ENCODE data around the gene LILRA1. TPM values are rescaled to one million over a fixed set of nuclear protein-coding genes. Genes with fewer than 3 reads are reported as not detected.
A peak's percentile ranks its signal among the peaks of the same experiment; 100 is the strongest.
"Not testable (repeated sequence)": the region's sequence is repeated elsewhere in the genome, so short reads cannot be mapped to it uniquely, and the experiment has no call there.

LILRA1 gene
- total RNA-seq, 4 donors from 2014 or later = 0.23 TPM; not detected in 3

DNA sequence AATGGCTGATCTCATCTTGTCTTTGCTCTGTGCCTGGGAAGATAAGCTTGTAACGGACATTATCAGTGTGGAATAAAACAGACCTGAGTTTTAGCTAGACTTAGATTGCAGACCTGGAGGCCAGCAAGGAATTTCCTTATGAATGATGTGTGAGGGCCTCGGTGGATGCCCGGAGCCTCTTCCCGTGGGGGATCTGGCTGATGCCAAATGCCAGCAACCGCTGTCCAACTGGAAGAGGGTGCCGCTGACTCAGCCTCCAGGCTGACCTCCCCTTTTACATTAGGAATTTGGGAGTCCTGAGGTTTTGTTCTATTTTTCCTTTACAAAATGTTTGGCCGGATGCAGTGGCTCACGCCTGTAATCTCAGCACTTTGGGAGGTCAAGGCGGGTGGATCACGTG, 39.4 kb upstream of the LILRA1 start:
- intact Hi-C loops (cut with DNase I; ENCODE audit: low total_unique reads) = no loop called here
- DNase-seq (ENCODE audit: low spot score in 2 of 2) = peak in 1 of 2 donors; percentile 42
- TF ChIP-seq POLR2A (IDR thresholded peaks at IDR 0.05) = no peak
- TF ChIP-seq, protein P1, sequence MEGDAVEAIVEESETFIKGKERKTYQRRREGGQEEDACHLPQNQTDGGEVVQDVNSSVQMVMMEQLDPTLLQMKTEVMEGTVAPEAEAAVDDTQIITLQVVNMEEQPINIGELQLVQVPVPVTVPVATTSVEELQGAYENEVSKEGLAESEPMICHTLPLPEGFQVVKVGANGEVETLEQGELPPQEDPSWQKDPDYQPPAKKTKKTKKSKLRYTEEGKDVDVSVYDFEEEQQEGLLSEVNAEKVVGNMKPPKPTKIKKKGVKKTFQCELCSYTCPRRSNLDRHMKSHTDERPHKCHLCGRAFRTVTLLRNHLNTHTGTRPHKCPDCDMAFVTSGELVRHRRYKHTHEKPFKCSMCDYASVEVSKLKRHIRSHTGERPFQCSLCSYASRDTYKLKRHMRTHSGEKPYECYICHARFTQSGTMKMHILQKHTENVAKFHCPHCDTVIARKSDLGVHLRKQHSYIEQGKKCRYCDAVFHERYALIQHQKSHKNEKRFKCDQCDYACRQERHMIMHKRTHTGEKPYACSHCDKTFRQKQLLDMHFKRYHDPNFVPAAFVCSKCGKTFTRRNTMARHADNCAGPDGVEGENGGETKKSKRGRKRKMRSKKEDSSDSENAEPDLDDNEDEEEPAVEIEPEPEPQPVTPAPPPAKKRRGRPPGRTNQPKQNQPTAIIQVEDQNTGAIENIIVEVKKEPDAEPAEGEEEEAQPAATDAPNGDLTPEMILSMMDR (IDR thresholded peaks at IDR 0.05) = no peak
- H3K4me3 ChIP-seq (ENCODE audit: low read depth, poor library complexity, severe bottlenecking) = no peak overlapping the region
- WGBS, 2 donors = 86% methylated on average over 10 of the region's 10 CpGs

DNA sequence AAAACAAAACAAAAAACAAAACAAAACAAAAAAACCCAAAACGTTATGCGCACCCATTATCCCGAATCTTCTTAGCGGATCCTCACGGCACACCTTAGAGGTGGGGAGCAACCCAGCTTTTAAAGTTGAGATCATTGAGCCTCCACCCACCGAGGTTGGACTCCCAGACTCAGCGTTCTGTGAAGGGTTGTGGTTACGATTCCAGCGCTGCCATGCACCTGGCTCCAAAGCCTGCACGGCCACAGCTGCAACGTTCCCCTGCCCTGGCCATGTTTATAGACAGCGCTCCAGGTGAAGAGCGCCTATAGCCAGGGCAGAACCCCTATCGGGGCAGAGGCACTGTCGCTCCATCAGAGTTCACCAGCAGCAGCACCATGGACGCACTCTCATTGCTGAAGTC, 38.5 kb upstream of the LILRA1 start:
- 89 to 91% methylated on average over 15 to 16 of the region's 16 CpGs for WGBS, 2 donors
- H3K4me3 ChIP-seq (ENCODE audit: low read depth, poor library complexity, severe bottlenecking) = no peak overlapping the region
- DNase-seq (ENCODE audit: low spot score in 2 of 2) = peak in 1 of 2 donors; percentile 65
- TF ChIP-seq, protein P1 (IDR thresholded peaks at IDR 0.05) = no peak
- TF ChIP-seq POLR2A (IDR thresholded peaks at IDR 0.05) = no peak
- intact Hi-C loops (cut with DNase I; ENCODE audit: low total_unique reads) = no loop called here

DNA sequence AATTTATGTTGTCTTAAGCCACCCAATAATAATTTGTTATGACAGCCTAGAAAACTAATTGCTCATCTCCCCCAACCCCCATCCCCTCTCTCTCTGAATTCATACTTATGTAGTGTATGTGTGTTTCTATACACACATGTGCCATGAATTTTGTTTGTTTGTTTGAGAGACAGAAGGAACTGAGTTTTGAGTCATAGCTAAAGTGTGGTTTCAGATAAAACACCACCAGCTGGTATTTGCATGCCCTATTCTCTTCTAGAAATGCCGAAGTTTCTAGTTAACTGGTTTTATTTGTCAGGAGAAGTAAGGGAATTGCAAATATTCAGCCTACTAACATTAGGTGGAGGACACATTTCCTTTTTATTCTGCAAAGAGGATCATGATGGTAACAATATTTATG, 37.2 kb upstream of the LILRA1 start:
- WGBS, 2 donors = 71 to 83% methylated on average over 1 of the region's 1 CpG

DNA sequence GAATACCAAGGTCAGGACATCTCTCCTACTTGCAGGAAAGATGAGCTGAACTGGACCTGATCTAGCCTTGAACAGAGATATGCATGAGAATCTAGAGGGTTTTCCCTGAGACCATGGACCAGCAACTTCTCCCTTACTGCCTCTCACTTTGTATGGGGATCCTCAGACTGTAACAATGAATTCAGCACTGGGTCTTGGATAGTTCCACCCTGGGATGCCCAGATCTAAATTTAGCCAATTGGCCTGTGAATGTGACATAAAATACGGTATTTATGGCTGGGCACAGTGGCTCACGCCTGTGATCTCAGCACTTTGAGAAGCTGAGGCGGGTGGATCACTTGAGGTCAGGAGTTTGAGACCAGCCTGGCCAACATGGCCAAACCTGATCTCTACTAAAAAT, 35.1 kb upstream of the LILRA1 start:
- intact Hi-C loops (cut with DNase I; ENCODE audit: low total_unique reads) = no loop called here
- TF ChIP-seq, protein P1 (IDR thresholded peaks at IDR 0.05) = no peak
- no peak for TF ChIP-seq POLR2A (IDR thresholded peaks at IDR 0.05)
- no peak overlapping the region for H3K4me3 ChIP-seq (ENCODE audit: low read depth, poor library complexity, severe bottlenecking)
- 51 to 54% methylated on average over 3 of the region's 3 CpGs for WGBS, 2 donors
- DNase-seq (ENCODE audit: low spot score in 2 of 2) = no peak

More for the DNA sequence above, 37.2 kb upstream of the LILRA1 start:
- DNase-seq (ENCODE audit: low spot score in 2 of 2) = no peak
- no peak for TF ChIP-seq POLR2A (IDR thresholded peaks at IDR 0.05)
- TF ChIP-seq, protein P1 (IDR thresholded peaks at IDR 0.05) = no peak
- H3K4me3 ChIP-seq (ENCODE audit: low read depth, poor library complexity, severe bottlenecking) = no peak overlapping the region
- intact Hi-C loops (cut with DNase I; ENCODE audit: low total_unique reads) = no loop called here

DNA sequence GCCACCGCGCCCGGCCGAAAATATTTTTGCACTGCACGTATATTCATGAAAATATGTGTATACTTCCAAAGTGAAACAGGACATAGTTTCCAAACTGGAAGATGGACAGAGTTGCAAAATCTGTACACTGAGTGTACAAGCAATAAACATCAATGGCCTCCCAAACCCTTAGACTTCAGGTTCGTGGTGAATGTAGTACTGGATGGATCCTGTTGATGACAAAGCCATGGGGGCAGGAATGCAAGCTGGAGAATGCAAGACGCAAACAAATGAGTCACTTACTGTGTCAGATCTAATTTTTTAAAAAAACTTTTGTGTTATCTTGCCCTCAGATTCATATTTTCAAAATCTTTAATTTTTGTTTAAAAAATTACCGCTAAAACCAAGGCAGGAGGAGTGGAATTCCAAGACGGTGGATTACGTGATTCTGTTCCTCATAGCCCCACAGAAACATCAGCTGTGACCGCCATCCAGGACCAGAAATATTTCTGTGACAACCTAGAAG, 32.5 kb upstream of the LILRA1 start:
- intact Hi-C loops (cut with DNase I; ENCODE audit: low total_unique reads) = no loop called here
- no peak overlapping the region for H3K4me3 ChIP-seq (ENCODE audit: low read depth, poor library complexity, severe bottlenecking)
- 89 to 90% methylated on average over 11 of the region's 11 CpGs for WGBS, 2 donors
- DNase-seq (ENCODE audit: low spot score in 2 of 2) = no peak
- no peak for TF ChIP-seq POLR2A (IDR thresholded peaks at IDR 0.05)
- TF ChIP-seq, protein P1 (IDR thresholded peaks at IDR 0.05) = no peak

DNA sequence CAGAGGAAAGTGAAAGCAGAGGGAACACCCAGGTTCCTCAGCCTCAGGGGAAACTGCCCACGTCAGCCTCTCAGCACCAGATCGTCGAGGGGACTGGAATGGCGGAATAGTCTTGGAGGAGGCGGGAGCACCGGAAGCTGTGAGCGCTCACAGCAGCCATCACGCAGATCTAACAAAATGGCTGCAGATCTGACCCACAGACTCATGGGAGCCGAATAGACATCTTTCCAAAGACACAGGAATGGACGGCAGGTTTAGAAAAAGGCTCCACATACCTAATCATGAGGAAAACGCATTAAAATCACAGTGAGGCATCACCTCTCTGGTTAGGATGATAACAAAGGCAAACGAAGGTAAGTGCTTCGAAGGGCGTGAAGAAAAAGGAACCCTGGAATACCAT, 31.6 kb upstream of the LILRA1 start:
- 82 to 84% methylated on average over 14 of the region's 14 CpGs for WGBS, 2 donors
- intact Hi-C loops (cut with DNase I; ENCODE audit: low total_unique reads) = no loop called here
- TF ChIP-seq, protein P1 (IDR thresholded peaks at IDR 0.05) = no peak
- no peak for TF ChIP-seq POLR2A (IDR thresholded peaks at IDR 0.05)
- no peak overlapping the region for H3K4me3 ChIP-seq (ENCODE audit: low read depth, poor library complexity, severe bottlenecking)
- no peak for DNase-seq (ENCODE audit: low spot score in 2 of 2)

DNA sequence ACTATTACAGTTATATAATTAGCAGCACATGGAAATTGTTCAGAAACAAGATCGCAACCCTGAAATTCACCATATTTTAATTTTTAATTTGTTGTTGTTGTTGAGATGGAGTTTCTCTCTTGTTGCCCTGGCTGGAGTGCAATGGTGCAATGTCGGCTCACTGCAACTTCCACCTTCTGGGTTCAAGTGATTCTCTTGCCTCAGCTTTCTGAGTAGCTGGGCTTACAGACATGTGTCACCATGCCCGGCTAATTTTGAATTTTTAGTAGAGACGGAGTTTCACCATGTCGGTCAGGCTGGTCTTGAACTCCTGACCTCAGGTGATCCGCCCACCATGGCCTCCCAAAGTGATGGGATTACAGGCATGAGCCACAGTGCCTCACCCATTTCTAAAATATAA, 30.2 kb upstream of the LILRA1 start:
- DNase-seq (ENCODE audit: low spot score in 2 of 2); intact Hi-C loops (cut with DNase I; ENCODE audit: low total_unique reads); H3K4me3 ChIP-seq (ENCODE audit: low read depth, poor library complexity, severe bottlenecking): not testable (repeated sequence)
- WGBS, 2 donors = 78 to 94% methylated on average over 6 of the region's 6 CpGs
